Keratinocyte (primary cell): ENCODE results near the gene ABCC9. TPM values are rescaled to one million over a fixed set of nuclear protein-coding genes. Genes with fewer than 3 reads are reported as not detected.

Experiments used
- DNase-seq: peaks from one replicate; pipeline ENCODE4 v3.0.0-alpha.2; 2011; ENCODE audit warnings: low read depth, missing footprints, low spot score
- FAIRE-seq: peaks from 2 replicates; lab custom pipeline; 2011; peaks lifted over from hg19 to GRCh38; lab: Jason Lieb, UNC
- H2AFZ ChIP-seq: 2 replicates; pipeline ENCODE4 v1.6.0; 2012; ENCODE audit warnings: low read length, control low read depth, inconsistent platforms; ENCODE audit not compliant: control insufficient read depth
- H3K27ac ChIP-seq: 2 replicates; pipeline ENCODE4 v1.5.1; 2011; ENCODE audit warnings: low read length; ENCODE audit not compliant: control insufficient read depth, insufficient read depth
- H3K27me3 ChIP-seq: 3 replicates; pipeline ENCODE4 v1.6.0; 2011; ENCODE audit warnings: low read length; ENCODE audit not compliant: control insufficient read depth, insufficient read depth; ENCODE audit errors: extremely low read depth
- H3K36me3 ChIP-seq, 2 experiments: 2 replicates in 1 of 2; 3 replicates in 1 of 2; pipeline ENCODE4 v1.5.1; 2011; ENCODE audit warnings: low read length in 2 of 2, mild to moderate bottlenecking in 1 of 2; ENCODE audit not compliant: control insufficient read depth in 2 of 2, insufficient read depth in 2 of 2; ENCODE audit errors: extremely low read depth in 1 of 2
- H3K4me1 ChIP-seq: 3 replicates; pipeline ENCODE4 v1.5.1; 2011; ENCODE audit warnings: low read length; ENCODE audit not compliant: control insufficient read depth, insufficient read depth; ENCODE audit errors: extremely low read depth
- H3K4me2 ChIP-seq: 3 replicates; pipeline ENCODE4 v1.6.0; 2011; ENCODE audit warnings: low read depth, low read length; ENCODE audit not compliant: control insufficient read depth, insufficient read depth; ENCODE audit errors: extremely low read depth
- H3K4me3 ChIP-seq, 3 experiments: fragments of 200-600 bp in 1 of 3; sonication (generic) in 1 of 3; 2 replicates in 2 of 3; 3 replicates in 1 of 3; pipeline ENCODE4 v1.5.1; 2011 to 2016; ENCODE audit warnings: low read length in 3 of 3, mild to moderate bottlenecking in 3 of 3, control low read depth in 2 of 3, inconsistent platforms in 1 of 3, low read depth in 1 of 3, mixed read lengths in 1 of 3, mixed run types in 1 of 3, moderate library complexity in 1 of 3; ENCODE audit not compliant: control insufficient read depth in 2 of 3, insufficient read depth in 2 of 3; ENCODE audit errors: extremely low read depth in 1 of 3
- H3K79me2 ChIP-seq: 2 replicates; pipeline ENCODE4 v1.6.0; 2012; ENCODE audit warnings: low read length; ENCODE audit not compliant: control insufficient read depth, insufficient read depth
- H3K9ac ChIP-seq: 3 replicates; pipeline ENCODE4 v1.6.0; 2011; ENCODE audit warnings: low read length; ENCODE audit not compliant: control insufficient read depth, insufficient read depth; ENCODE audit errors: extremely low read depth
- H3K9me1 ChIP-seq: 3 replicates; pipeline ENCODE4 v1.6.0; 2011; ENCODE audit warnings: low read length; ENCODE audit not compliant: control insufficient read depth, insufficient read depth; ENCODE audit errors: extremely low read depth
- H3K9me3 ChIP-seq: 2 replicates; pipeline ENCODE4 v1.5.1; 2012; ENCODE audit warnings: low read depth, low read length; ENCODE audit not compliant: control insufficient read depth
- H4K20me1 ChIP-seq: 3 replicates; pipeline ENCODE4 v1.6.0; 2011; ENCODE audit warnings: low read length; ENCODE audit not compliant: control insufficient read depth, insufficient read depth; ENCODE audit errors: extremely low read depth
- CTCF ChIP-seq, 3 experiments: IDR thresholded peaks in 1 of 3; conservative IDR thresholded peaks in 1 of 3; optimal IDR thresholded peaks in 1 of 3; 2 replicates in 2 of 3; 3 replicates in 1 of 3; pipeline versions ENCODE3 to v1.5.1; 2011; ENCODE audit warnings: low read length in 3 of 3, mild to moderate bottlenecking in 3 of 3, moderate library complexity in 2 of 3, control low read depth in 1 of 3, inconsistent platforms in 1 of 3; ENCODE audit not compliant: insufficient read depth in 2 of 3; ENCODE audit errors: extremely low read depth in 1 of 3
- EZH2 ChIP-seq: IDR thresholded peaks from one replicate; pipeline ENCODE4 v1.6.1; 2012; ENCODE audit warnings: inconsistent platforms, mild to moderate bottlenecking, low read length, moderate library complexity
- dilution Hi-C: fragments of 300-500 bp; cut with MboI; formaldehyde crosslinking; loops from one replicate; pipeline ENCODE4 v1.7.0; 2020; ENCODE audit warnings: low sequenced_read_pairs; ENCODE audit not compliant: extremely low pct_ligation_motif_present
- polyA plus RNA-seq, 5 experiments: library from polyadenylated mRNA; depleted of rRNA in 3 of 5; stranded (reverse) in 3 of 5; stranded (forward) in 1 of 5; unstranded in 1 of 5; fragments of >200 nt; gene quantifications; 1 replicate in 1 of 5; 2 replicates in 3 of 5; 3 replicates in 1 of 5; pipeline versions ENCODE4 v1.2.1 to v1.2.3, GENCODE V29; 2011 to 2012; ENCODE audit warnings: missing spikeins in 2 of 5, low read depth in 1 of 5, low replicate concordance in 1 of 5

The ABCC9 gene
- polyA plus RNA-seq, 1 donor (not counting 4 experiments of a cell fraction or from before 2014, with no cell fraction given): not detected

DNA sequence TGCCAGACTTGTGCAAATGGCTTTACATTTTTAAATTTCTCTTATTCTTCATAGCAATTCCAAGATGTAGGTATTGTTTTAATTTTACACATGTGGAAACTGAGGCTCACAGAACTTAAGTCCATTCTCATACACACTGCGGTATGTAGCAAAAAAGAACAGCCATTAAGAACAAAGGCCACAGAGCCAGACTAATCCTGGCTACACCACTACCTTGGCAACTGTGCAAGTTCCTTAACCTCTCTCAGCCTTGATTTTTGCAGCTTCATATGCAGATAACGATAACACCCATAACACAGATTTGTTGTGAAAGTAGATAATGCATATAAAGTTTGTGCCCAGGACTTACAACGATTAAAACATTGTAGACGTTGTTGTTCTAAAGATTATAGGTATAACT lies 81.1 kb downstream of the ABCC9 start:
- Histone ChIP-seq H3K9me1 (no peaks in the 10 kb centered on the region), H3K4me2 (no peak overlapping the region), H3K9me3 (no peaks in the 10 kb centered on the region), H3K4me1 (no peaks in the 10 kb centered on the region), H2AFZ (no peak overlapping the region), H3K79me2 (no peaks in the 10 kb centered on the region), H3K27me3 (no peaks in the 10 kb centered on the region), H3K27ac (no peak overlapping the region), H4K20me1 (no peaks in the 10 kb centered on the region), H3K4me3 (no peak overlapping the region), H3K9ac (no peak overlapping the region), H3K36me3 (no peaks in the 10 kb centered on the region)
- TF ChIP-seq CTCF (optimal IDR thresholded peaks at IDR 0.05 in 1 of 3, IDR thresholded peaks at IDR 0.05 in 1 of 3, conservative IDR thresholded peaks at IDR 0.05 in 1 of 3; ENCODE audit: extremely low read depth in 1 of 3, insufficient read depth in 2 of 3, low read length in 3 of 3) (no peak), EZH2 (no peak)
- DNase-seq: no peak
- dilution Hi-C loops: no loop called here
- FAIRE-seq: no peak

DNA sequence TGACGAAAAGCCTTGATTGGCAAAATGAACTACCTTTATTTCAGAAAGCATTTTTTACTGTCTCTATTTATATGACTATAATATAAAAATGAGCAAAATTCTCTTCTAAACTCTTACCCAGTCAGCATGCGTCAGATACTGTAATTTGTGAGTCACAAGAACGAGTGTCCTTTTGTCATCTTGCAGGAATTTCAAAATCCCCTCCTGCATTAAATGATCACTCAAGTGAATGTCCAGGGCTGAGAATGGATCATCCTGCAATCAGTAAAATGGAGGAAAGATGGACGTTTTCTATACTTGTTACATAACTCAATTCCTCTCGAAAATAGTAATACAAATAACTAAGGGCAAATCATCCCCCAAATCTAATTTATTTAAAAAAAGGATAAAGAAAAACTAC lies 89.0 kb downstream of the ABCC9 start:
- no peaks in the 10 kb centered on the region for H4K20me1 ChIP-seq
- no peak for DNase-seq
- no peak overlapping the region for H3K4me3 ChIP-seq
- no peak for FAIRE-seq
- H3K27me3 ChIP-seq: no peaks in the 10 kb centered on the region
- H3K79me2 ChIP-seq: no peaks in the 10 kb centered on the region
- dilution Hi-C loops: no loop called here
- TF ChIP-seq CTCF (optimal IDR thresholded peaks at IDR 0.05 in 1 of 3, IDR thresholded peaks at IDR 0.05 in 1 of 3, conservative IDR thresholded peaks at IDR 0.05 in 1 of 3; ENCODE audit: extremely low read depth in 1 of 3, insufficient read depth in 2 of 3, low read length in 3 of 3): no peak
- TF ChIP-seq EZH2: no peak
- no peaks in the 10 kb centered on the region for H3K4me1 ChIP-seq
- H2AFZ ChIP-seq: no peak overlapping the region
- no peak overlapping the region for H3K4me2 ChIP-seq
- H3K9me3 ChIP-seq: no peaks in the 10 kb centered on the region
- H3K9me1 ChIP-seq: no peaks in the 10 kb centered on the region
- no peaks in the 10 kb centered on the region for H3K36me3 ChIP-seq
- H3K9ac ChIP-seq: no peak overlapping the region
- H3K27ac ChIP-seq: no peak overlapping the region
